NOMO-1 (cell line): Measurements from ENCODE around the gene CCL4.
"Not testable (repeated sequence)": the region's sequence is repeated elsewhere in the genome, so short reads cannot be mapped to it uniquely, and the experiment has no call there.

Experiments
- DNase-seq, 2 experiments: peaks; one replicate each; lab custom pipeline; 2025; ENCODE audit not compliant: unreplicated experiment in 2 of 2; lab: John Stamatoyannopoulos, UW

CCL4 gene

DNA sequence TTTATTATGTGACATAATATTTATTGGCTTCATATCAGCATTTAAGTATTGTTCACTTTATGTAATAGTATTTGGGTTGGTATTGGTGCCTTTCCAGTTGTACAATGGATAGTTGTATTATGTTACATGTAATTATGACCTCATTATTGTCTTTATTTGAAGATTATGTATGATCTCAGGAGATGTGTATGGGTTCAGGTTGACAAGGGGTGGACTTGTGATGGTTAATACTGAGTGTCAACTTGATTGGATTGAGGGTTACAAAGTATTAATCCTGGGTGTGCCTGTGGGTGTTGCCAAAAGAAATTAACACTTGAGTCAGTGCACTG is 12.0 kb downstream of the CCL4 start:
- DNase-seq, result not testable (repeated sequence)

DNA sequence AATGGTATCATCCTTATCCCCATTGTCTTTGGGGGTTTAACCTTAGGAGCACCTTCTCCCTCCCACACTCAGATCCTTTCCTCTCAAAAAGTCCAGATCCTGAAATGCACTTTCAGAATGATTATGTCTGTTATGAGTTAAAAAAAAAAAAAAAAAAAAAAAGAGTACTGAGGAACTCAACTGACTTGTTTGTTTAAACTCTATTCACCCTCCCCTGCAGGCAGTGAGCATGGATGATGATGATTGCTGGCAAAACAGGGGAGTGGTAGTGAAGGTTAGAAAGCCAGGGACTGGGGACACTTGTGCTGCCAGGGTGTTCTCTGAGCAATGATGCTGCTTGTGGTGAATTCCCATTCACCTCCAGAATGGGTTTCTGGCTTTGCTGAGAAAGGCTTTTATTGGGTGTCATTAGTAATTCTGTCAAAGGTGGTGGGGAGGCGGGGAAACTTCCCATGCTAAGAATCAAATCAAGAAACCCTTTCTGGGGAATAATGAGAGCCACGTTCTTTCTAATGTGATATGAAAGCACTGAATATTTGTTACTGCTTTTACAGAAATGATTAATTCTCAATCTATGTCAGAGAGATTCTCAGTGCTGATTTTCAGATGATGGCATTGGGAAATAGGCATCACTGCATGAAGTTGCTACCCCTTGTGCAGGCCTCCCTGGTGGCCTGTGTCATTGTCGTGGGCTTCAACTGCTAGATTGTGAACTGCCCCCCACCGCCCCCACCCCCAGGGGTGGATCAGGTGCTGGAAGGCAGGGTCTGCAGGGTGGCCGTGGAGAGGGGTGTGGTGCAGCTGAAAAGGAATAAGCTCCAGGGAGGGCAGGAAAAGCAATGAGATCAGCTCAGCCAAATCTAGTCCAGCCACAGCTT is 14.1 kb downstream of the CCL4 start:
- DNase-seq, result no peak

DNA sequence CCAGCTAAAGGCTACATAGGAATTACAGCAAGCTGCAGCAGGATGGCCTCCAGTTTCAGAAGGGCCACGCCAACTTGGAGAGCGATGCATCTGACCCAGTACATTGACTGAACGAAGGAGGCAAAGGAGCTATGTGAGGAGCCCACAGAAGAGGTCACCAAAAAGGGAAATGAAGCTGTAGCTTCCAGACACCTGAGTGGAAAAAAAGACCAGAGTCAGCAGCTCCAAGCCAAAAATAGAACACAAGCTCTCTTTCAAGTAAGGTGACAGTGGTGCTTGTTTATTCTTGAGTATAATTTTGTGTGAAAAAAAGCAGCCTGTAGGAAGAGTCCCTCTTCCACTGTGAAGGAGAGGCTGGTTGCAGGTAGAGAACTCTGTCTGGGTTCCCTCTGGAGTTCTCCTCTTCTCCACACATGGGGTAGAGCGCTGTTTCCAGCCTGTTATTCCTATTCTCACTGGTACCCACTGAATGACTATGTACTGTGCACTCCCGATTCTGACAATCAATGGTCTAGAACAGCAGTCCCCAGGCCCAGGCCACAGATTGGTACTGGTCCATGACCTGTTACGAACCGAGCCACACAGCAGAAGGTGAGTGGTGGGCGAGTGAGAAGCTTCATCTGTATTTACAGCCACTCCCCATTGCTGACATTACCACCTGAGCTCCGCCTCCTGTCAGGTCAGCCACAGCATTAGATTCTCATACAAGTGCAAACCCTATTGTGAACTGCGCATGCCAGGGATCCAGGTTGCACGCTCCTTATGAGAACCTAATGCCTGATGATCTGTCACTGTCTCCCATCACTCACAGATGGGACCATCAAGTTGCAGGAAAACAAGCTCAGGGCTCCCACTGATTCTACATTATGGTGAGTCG is 15.1 kb downstream of the CCL4 start:
- no peak for DNase-seq

DNA sequence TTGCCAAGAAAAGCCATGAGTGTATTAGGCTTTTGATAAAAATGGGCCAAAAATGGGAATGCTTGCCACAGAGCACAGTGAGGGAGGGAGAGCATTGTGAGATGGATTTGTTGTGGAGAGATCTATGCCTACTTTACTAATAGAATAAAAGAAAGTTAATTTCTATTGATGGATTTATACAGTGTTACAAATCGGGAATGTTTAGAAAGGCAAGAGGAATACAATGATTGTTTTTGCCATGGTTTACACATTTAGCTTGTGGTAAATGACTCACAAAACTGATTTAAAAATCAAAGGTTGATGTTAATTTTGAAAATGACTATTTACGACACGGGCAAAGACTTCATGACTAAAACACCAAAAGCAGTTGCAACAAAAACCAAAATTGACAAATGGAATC is 16.6 kb downstream of the CCL4 start:
- no peak for DNase-seq

DNA sequence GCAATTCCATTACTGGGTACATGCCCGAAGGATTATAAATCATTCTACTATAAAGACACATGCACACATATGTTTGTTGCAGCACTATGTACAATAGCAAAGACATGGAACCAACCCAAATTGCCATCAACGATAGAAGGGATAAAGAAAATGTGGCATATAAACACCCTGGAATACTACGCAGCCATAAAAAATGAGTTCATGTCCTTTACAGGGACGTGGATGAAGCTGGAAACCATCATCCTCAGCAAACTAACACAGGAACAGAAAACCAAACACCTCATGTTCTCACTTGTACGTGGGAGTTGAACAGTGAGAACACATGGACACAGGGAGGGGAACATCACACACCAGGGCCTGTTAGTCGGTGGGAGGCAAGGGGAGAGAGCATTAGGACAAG is 17.5 kb downstream of the CCL4 start:
- DNase-seq, result not testable (repeated sequence)

DNA sequence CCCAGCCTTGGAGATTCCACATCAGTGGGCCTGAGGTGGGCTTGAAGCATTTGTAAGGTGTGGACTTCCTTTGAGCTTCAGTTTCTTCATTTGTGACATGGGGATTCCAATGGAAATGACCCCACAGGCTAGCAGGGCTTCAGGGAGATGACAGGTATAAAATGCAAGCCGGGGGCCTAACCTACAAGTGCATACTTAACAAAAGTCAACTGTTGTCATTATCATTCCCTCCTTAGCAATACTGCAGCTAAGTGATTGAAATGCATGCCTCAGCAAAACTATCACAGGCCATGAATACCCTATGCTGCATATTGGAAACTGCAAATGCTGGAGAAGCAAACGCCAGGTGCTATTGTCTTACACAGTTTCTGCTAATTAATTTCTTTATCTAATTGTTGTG is 19.8 kb downstream of the CCL4 start:
- no peak for DNase-seq

DNA sequence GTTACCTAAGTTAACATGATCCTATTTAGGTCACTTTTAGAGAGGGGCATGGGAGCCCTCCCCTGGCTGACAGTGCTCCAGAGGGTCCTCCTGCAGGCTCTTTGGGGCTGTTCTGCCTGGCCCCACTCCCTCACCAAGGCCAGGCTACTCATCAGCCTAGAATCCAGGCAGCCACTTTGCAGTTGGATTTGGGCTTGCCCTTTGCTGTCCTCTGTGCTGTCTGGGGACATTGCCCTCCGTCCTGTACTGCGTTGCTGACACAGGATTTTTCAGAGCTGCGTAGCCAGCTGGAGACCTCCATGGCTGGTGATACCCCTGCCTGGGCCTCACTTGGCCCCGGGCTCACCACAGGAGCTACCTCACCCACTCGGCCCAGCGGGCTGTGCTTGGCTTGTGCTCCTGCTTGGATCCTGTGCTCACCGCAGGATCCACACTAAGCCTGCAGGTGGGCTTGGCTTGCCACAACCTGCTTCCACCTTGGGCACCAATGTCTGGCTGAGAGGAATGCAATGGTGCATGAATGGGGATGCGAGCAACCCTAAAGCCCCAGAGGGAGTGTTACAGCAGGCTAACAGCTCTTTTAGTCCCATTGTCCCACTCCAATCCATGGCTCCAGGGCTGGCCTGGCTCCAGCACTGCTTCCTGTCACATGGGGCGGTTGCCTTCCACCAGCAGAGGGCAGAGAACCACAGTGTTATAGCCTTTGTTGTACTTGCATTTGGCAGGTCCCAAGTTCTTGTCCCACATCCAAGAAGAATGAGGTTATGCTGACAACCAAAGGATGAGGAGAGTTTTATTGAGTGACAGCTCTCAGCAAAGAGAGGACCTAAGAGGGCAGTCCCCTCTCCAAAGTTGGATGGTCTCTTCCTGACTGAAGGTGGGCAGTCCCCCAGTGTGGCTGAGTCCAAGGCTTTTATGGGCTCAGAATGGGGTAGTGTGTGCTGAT is 21.5 kb downstream of the CCL4 start:
- no peak for DNase-seq

DNA sequence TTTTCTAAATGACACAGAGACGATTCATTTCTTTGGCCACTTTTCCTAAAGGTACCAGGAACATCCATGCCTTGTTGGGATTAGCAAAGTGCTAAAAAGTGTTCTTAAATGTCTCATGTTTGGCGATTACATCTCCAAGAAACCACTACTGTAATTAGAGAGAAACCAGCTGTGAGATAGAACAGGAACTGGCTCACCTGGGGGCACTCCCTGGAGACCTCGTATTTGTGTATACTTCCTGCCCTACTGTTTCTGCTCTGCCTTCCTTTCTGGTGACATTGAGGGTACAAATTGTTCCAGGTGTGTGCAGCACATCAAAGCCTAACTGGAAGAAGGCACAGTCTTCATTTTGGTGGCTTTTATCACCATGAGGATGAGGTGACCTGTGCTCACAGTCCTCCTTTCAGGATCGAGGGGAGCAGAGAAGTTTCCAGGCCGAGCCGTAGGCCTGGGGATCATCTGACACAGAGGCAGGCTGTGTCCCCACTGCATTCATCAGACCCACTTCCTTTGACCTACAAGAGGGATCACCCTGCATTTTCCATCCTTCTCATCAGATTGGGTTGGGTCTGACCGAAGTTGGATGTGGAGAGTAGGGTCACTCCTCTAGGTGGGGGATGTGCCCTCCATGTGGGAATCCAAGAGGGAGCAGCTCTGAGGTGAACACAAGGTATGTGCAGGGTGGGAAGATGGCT is 23.7 kb downstream of the CCL4 start:
- DNase-seq, result no peak

DNA sequence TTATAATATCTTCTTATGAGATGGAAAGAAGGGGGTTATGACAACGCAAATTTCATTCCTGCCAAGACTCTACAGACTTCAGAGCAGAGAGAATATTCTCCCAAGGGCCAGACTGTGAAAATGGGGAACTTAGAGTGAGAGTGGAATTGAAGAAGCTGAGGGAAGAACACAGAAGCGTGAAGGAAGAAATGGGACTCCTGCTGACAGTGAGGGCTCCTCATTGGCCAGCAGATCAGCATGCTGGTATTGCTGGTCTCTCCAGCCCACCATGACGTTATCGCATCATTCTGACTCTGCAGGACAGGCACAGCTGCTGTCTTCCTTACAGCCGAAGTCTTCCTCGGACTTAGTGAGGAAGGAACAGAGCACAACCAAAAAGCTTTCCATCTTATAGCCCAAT is 24.3 kb downstream of the CCL4 start:
- peak; percentile 6 to 52 for DNase-seq

DNA sequence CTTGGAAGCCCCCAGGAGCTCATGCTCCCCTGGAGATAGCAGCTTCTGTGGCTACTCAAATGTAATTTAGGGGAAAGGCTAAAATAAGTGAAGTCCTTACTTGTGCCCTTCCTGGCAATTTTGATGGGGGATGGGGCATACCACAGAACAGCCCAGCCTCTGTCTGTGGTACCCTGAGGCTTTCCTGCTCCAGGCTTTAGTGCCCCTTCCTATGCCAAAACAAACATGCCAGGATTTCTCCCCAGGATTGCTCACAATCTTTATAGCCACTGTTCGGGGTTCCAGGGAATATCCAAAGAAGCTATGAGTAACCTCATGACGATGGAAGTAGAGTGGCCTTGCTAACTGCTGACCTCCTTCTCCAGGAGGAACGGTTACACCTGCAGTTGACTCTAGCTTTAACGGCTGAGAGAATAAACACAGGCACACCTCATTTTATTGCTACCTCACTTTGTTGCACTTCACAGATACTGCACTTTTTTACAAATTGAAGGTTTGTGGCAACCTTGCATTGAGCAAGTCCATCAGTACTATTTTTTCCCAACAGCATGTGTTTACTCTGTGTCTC is 24.9 kb downstream of the CCL4 start:
- no peak for DNase-seq

DNA sequence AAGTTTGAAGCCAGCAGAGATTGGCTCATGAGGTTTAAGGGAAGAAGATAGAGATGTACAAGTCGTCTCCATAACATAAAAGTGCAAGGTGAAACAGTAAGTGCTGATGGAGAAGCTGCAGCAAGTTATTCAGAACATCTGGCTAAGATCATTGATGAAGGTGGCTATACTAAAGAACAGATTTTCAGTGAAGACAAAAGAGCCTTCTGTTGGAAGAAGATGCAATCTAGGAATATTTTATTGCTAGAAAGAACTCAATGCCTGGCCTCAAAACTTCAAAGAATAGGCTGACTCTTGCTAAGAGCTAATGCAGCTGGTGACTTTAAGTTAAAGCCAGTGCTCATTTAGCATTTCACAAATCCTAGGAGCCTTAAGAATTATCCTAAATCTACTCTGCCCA is 26.0 kb downstream of the CCL4 start:
- DNase-seq, result no peak

DNA sequence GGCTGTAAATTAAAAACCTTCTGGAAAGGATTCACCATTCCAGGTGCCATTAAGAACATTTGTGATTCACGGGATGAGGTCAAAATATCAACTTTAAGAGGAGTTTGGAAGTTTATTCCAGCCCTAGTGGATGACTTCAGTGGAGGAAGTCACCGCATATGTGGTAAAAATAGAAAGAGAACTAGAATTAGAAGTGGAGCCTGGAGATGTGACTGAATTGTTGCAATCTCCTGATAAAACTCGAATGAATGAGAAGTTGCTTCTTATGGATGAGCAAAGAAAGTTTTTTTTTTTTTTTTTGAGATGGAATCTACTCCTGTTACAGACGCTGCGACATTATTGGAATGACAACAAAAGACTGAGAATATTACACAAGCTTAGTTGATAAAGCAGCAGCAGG is 26.7 kb downstream of the CCL4 start:
- peak in 1 of 2 experiments; percentile 34 for DNase-seq

DNA sequence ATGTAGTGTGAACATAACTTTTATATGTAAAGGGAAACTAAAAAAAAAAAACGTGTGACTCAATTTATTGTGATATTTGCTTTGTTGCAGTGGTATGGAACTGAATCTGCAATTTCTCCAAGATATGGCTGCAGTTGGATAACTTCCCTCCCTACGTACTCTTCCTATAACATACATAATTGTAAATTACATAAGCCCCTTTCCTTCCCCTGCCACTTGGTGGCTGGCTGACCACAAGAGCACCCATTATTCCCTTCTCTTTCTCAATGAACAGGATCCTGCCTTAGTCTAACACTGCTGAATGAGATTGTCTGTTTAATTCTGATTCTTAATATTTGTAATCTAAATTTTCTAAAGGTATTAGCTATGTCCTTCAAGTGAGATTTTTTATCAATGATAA is 27.8 kb downstream of the CCL4 start:
- peak; percentile 68 to 86 for DNase-seq

DNA sequence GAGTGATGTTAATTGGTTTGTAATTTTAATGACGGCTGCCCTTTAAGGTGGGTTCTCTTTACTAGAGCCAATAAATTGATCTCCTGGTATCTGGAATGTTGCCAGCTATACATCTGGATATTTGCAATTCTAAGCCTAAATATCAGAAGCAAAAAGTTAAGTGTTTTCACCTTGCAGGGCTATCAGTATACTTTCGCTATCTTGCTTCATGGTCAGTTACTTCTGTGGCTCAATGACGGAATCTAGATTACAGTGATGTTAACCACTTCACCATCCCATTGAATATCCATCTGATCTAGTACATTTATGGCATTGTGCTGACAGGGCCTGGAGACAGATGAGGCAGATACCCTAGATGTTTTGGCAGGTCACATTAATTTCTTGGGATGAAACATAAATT is 28.3 kb downstream of the CCL4 start:
- DNase-seq, result no peak

DNA sequence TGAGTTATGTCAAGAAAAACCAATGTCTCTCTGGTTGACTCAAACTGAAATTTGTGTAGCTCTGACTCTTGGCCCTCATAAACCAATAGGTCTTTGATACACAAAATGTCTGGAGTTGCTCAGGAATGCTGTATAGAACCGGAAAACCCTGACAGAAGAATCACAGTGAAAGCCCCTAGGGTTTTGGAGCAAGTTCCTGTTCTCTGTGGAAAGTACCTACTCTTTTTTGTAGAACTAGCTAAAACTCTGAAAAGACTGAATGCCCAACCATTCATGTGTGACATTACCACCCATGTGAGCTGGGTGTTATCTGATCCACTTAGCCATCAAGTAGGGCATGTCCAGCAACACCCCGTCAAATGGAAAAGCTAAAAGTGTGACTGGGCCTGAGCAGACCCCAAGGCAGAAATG is 28.8 kb downstream of the CCL4 start:
- DNase-seq, result no peak

DNA sequence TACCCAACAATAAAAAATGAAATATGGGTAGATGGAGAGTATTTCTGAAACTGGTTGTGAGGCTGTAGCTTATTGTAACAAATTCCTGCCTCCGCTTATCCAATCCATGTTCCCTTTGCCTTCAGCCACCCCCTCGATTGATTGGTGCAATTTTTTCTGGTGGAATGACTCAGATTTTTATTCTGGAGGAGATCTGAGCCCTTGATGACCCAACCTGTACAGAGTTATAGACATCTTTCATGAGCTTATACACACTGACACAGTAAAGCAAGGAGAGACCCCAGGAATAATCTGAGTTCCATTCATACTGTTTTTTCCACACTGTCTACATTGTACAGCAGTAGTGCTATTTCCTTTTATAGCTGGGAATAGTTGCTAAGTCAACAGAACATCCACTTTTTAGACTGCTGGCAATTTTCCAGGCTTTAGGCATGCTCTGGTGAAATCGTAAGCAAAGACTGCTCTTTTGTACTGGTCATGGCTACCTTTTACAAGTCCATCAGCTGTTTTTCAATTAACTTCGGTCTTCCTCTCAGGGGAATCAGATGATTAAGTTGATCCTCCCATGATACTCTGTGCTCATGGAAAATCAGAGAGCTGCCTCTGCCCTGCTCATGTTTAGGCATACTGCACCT is 30.1 kb downstream of the CCL4 start:
- DNase-seq, result no peak

DNA sequence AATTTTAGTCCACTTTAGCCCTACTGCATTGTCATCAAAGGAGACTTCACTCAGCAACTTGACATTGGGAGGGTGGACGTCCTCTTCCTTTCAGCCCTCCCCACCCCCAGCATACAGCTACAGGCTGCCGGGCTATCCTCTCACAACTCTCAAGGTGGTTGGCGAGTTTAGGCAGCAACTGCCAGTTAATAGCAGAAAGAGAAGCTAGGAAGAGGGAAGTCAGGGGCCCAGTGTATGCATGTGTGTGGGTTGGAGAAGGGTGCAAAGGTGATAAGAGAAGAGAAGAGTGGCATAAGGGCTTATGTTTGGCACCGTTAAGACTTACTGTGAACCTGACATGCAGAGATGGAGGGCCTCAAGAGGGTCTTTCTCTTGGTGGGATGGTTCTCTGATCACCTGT is 31.8 kb downstream of the CCL4 start:
- peak; percentile 74 to 82 for DNase-seq

DNA sequence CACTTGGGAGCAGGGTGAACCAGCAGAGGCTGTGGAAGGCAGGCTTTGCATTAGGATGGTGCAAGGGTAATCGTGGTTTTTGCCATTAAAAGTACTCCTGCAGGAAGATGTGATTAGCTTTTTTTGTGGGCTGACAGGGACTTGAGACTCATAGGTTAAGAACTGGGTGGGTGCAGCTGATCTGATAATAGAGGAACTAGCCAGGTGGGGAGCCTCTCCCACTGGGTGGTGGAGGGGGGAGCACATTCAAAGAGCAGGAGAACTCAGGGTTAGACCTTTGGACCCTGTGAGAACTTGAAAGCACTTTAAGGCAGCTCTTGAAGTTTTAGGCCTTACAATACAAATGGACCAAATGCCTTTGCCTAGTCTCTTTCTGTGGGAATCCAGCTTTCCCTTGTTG is 32.4 kb downstream of the CCL4 start:
- DNase-seq, result peak; percentile 48 to 62

DNA sequence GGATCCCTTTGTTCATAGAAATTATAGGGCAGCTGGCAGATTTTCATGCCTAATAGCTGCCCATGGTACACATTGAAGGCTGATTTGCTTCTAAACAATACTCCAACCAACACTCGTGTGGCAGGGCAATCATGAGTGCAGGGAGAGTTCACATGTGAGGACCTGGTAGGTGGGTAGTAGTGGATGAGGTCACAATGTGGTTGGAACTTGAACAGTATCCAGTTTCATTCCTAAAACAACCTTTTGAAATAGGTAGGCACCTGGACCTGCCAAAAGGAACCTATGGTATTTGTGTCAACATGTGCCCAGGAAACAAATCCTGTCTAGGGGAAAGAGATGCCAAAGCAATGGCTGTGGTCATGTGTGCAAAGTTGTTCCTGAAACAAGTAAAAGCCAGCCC is 32.8 kb downstream of the CCL4 start:
- no peak for DNase-seq

DNA sequence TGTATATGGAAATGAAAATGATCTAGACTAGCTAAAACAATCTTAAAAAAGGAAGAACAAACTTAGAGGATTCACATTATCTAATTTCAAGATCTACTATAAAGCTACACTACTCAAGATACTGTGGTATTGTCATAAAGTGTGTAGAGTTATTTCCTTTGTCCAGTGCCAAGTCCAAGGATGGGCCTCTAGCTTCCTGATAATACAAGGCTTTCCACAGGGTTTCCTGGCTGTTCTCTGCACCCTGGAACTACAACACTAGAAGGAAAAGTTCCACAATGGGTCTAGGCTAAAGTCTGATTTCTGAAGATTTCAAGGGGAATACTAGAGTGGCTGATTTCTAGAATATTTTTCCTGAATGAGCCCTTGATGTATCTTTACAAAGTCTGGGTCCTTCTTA is 38.6 kb downstream of the CCL4 start:
- no peak for DNase-seq
